Fibroblast of skin of back (primary cell): ENCODE data around the gene SLC9A2.

Experiments used
- DNase-seq: peaks from one replicate; pipeline ENCODE4 v3.0.0-alpha.2; 2013

Gene SLC9A2

DNA sequence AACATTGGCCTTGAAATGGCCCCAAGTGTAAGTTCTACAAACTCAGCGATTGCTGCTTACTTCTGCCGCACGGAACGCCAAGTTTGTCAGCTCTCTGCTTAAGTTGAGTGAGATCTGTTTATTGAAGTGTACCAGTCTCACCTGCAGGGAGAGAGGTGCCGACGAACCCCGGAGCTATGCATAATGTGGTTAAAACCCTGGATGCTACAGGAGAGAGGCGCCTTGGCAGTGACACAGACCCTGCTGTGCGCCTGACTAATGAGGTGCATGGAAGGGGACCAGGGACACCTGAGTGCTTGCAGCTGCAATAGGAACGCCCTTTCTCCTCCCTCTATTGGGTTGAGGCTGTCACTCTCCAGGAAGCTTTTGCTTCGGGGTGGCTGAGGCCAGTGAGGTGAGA is 979 bp downstream of the SLC9A2 start:
- no peak for DNase-seq

DNA sequence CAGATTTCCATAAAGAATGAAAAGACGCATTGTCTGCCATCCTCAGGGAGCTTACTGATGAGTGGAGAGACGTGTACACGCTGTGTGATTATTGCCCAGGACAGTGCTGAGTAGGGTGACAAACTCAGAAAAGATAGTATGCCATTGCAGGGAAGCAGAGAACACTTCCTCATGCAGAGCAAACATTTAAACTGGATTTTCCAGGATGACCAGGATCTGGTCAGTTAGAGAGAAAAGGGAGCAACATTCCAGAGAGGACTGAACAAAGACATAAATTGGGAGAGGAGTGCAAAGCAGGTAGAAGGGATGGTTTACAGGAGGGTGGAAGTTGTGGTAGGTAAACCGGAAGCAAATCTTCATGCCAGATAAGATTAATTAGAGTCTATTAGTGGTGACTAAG is 2.3 kb downstream of the SLC9A2 start:
- no peak for DNase-seq

DNA sequence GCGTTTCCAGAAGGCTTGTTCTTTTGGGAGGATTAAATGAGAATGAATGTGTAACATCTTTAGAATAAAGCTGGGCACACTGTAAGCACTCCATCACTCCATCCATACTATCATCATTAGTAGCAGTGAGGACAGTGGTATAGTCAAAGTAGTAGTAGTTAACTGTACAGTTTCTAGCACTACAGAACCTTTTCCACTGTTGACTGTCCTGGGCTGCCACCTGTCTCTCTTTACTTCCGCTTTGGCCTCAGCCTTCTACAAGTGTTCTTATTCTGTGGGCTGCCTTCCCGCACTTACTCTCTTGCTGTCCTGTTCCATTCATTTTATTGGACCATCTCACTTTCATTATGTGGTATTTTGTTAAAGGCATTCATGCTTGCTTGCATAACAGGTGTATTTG is 3.3 kb downstream of the SLC9A2 start:
- DNase-seq, result no peak

- no peak for DNase-seq
Measured at GRCh38 chr2:102630458-102630857, 11.1 kb downstream of the SLC9A2 start.

- DNase-seq, result no peak
Measured at GRCh38 chr2:102632380-102633175, 13.2 kb downstream of the SLC9A2 start.

DNA sequence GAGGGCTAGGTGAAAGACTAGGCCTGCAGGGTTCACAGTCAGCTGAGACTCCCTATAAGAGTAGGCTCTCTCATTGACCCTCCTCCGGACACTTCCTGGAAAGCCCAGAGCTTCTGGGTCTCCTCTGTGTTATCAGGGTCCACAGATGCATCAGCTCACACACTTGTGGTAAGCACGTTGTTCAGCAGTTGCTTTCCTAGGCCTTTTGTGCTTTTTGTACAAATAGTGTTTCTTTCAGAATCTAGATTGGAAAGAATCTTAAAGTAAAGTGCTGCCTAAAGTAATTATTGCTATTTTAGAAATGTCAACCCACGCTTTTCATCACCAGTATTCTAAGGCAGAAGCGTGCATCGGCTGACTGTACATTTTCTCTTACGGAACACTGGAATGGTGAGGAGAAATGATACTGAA is 15.5 kb downstream of the SLC9A2 start:
- DNase-seq, result no peak

DNA sequence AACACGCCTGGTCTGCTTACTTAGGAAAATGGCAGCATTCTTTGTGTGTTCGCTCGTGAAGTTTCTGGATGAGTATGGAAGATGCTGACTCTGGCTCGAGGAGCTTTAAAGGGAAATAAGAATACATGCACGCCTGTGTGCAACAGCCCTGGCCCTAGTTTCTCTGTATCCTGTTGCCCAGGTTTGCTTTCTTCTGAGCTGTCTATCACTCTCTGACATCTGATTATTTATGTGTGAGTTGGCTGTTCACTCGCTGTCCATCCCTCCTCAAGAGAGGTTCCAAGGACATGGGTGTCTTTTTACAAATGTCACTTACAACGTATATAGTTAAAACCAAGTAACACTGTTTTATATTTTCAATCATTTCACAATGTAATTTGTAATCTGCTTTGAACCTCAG is 16.0 kb downstream of the SLC9A2 start:
- DNase-seq, result no peak

- no peak for DNase-seq
Measured at GRCh38 chr2:102636283-102636907, 17.0 kb downstream of the SLC9A2 start.

GRCh38 chr2:102637358-102637757 is 18.0 kb downstream of the SLC9A2 start:
- DNase-seq, result no peak

GRCh38 chr2:102639429-102639828 is 20.1 kb downstream of the SLC9A2 start:
- DNase-seq, result no peak

- no peak for DNase-seq
Measured at GRCh38 chr2:102652126-102652525, 32.8 kb downstream of the SLC9A2 start.

GRCh38 chr2:102657770-102658169 is 38.4 kb downstream of the SLC9A2 start:
- no peak for DNase-seq

- no peak for DNase-seq
Measured at GRCh38 chr2:102660070-102660469, 40.7 kb downstream of the SLC9A2 start.

DNA sequence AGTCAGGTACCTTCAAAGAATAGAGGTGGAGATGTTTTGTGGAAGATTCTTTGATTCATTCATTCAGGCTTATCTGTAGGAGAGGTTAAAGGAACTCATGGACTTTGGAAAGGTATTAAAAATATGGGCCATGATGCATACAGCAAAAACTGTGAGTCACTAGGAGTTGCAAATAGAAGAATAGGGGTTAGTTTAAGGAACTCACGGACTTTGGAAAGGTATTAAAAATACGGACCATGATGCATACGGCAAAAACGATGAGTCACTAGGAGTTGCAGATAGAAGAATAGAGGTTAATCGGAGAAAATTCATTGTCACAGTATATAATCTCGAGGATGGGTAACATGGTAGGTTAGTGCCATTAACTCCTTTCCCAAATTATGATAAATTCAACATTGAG is 41.2 kb downstream of the SLC9A2 start:
- DNase-seq, result no peak

GRCh38 chr2:102661846-102662245 is 42.5 kb downstream of the SLC9A2 start:
- DNase-seq, result no peak

- no peak for DNase-seq
Measured at GRCh38 chr2:102662833-102663232, 43.5 kb downstream of the SLC9A2 start.

GRCh38 chr2:102663381-102663780 is 44.0 kb downstream of the SLC9A2 start:
- no peak for DNase-seq

- DNase-seq, result peak; percentile 6
Measured at GRCh38 chr2:102664471-102664909, 45.1 kb downstream of the SLC9A2 start.

DNA sequence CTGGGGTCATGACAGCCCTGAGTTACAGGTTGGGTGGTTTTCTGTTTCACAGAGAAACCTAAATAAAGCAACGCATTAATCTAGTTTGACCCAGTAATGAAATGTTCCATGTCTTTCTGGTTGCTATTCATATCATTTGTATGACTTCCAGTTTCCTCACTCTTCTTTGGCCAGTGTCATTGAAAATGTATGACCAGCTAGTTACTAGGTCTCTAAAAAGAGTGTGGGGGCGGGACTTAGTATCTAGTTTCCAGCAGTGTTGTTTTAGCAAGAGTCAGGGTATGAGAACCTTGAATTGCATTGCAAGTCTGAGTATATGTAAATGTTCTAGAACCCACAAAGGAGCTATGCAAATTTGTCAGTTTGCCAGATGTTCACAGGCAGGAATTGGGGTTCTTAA is 47.7 kb downstream of the SLC9A2 start:
- DNase-seq, result no peak

- DNase-seq, result no peak
Measured at GRCh38 chr2:102668171-102668570, 48.8 kb downstream of the SLC9A2 start.

- DNase-seq, result no peak
Measured at GRCh38 chr2:102669401-102669800, 50.0 kb downstream of the SLC9A2 start.

GRCh38 chr2:102672107-102672776 is 52.9 kb downstream of the SLC9A2 start:
- DNase-seq, result no peak

- DNase-seq, result no peak
Measured at GRCh38 chr2:102674370-102674769, 55.0 kb downstream of the SLC9A2 start.

- DNase-seq, result no peak
Measured at GRCh38 chr2:102674836-102675235, 55.5 kb downstream of the SLC9A2 start.
